Testis (tissue), 2 donors: Measurements from ENCODE around the gene ST8SIA1.

Source experiments
- POLR2A ChIP-seq: fragments of 450-650 bp; IDR thresholded peaks from one replicate; pipeline ENCODE4 v1.6.1; 2017; ENCODE audit warnings: antibody characterized with exemption, mild to moderate bottlenecking, moderate library complexity
- TF ChIP-seq, protein P1 (sequence below), 3 experiments: fragments of 450-650 bp in 2 of 3; fragments of 200-600 bp in 1 of 3; sonication (generic) in 1 of 3; IDR thresholded peaks; one replicate each; pipeline ENCODE4 v1.5.1; 2016 to 2019; ENCODE audit warnings: antibody characterized with exemption in 3 of 3, mild to moderate bottlenecking in 2 of 3, moderate library complexity in 1 of 3

DNA sequence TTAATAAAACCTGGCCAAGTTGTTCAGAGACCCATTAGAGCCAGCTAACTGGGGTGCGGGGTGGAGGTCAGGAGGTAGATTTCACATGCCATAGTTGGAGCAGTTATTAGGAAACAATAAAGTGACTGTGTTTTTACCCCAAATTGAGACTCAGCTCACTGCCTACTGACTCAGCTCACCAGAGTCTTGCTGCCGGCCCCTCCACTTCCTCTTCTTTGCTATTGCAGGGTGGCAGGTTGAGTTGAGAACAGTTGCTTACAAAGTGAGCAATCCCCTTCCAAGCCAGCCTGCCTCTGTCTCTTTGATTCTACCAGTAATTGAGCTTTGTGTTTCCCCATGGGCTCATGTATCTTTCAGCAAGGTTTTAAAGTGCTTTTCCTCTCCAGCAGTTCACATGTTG, 12.9 kb downstream of the ST8SIA1 start:
- TF ChIP-seq, protein P1, sequence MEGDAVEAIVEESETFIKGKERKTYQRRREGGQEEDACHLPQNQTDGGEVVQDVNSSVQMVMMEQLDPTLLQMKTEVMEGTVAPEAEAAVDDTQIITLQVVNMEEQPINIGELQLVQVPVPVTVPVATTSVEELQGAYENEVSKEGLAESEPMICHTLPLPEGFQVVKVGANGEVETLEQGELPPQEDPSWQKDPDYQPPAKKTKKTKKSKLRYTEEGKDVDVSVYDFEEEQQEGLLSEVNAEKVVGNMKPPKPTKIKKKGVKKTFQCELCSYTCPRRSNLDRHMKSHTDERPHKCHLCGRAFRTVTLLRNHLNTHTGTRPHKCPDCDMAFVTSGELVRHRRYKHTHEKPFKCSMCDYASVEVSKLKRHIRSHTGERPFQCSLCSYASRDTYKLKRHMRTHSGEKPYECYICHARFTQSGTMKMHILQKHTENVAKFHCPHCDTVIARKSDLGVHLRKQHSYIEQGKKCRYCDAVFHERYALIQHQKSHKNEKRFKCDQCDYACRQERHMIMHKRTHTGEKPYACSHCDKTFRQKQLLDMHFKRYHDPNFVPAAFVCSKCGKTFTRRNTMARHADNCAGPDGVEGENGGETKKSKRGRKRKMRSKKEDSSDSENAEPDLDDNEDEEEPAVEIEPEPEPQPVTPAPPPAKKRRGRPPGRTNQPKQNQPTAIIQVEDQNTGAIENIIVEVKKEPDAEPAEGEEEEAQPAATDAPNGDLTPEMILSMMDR (IDR thresholded peaks at IDR 0.05): no peak
- TF ChIP-seq POLR2A: no peak
